Measurements from ENCODE around the gene CDHR1. TPM values are rescaled to one million over a fixed set of nuclear protein-coding genes. Genes with fewer than 3 reads are reported as not detected.
"Not testable (repeated sequence)": the region's sequence is repeated elsewhere in the genome, so short reads cannot be mapped to it uniquely, and the experiment has no call there.

The CDHR1 gene
- total RNA-seq, 1 experiment from 2014 or later, result 0.39 TPM

DNA sequence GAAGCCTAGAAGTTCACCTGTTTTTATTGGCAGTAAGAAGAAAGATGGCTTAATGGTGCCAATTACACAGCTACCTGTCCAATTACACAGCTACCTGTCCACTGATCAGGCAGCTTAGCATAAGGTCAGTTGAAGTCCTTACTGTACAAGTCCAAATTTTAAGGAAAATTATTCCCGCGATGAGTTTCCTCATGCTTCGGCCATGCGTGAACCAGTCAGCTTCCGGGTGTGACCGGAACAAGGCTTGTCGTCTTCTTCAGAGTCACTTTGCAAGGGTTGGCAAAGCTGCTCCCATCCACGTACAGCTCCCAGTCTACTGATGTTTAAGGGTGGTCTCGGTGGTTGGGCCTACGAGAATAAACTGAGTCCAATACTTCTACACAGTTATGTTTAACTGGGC is 26.0 kb upstream of the CDHR1 start:
- not testable (repeated sequence) for ATAC-seq

DNA sequence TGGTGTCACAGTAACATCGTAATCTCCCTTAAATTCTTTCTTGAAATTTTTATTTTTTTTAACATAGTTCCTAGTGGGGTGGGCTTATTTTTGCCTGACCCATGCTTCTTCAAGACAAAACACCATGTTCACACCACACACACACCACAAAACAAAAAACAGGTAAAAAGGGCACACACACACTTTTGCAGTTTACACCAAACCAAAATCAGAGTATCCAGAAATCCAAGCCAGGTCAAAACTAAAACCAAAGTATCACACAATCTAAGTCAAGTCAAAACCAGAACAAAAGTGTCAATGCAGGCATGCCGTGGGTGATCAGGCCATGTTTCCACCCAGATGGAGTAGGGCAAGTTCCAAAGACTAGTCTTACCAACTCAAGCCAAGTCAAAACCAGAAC is 23.1 kb upstream of the CDHR1 start:
- DNase-seq (ENCODE audit: low read depth, low spot score); POLR2A ChIA-PET; H3K4me1 ChIP-seq (ENCODE audit: control insufficient read depth, insufficient read depth, low read length); ATAC-seq; H3K9me3 ChIP-seq (ENCODE audit: control insufficient read depth, insufficient read depth, low read depth, low read length); CTCF ChIA-PET; in situ Hi-C loops (cut with HindIII; ENCODE audit: low pct_unique_long_range_greater_than_20kb, low sequenced_read_pairs); intact Hi-C loops (cut with micrococcal nuclease; ENCODE audit: unreplicated experiment); H3K36me3 ChIP-seq (ENCODE audit: control insufficient read depth, insufficient read depth, low read length); BruUV-seq (replicated peaks); H3K27ac ChIP-seq (ENCODE audit: low read length); H3K27me3 ChIP-seq (ENCODE audit: control insufficient read depth, insufficient read depth, low read length); H3K4me3 ChIP-seq (ENCODE audit: low read depth in 2 of 2, low read length in 2 of 2): not testable (repeated sequence)

More for the DNA sequence above, 26.0 kb upstream of the CDHR1 start:
- BruUV-seq (replicated peaks); H3K27me3 ChIP-seq (ENCODE audit: control insufficient read depth, insufficient read depth, low read length); H3K9me3 ChIP-seq (ENCODE audit: control insufficient read depth, insufficient read depth, low read depth, low read length); H3K4me1 ChIP-seq (ENCODE audit: control insufficient read depth, insufficient read depth, low read length); in situ Hi-C loops (cut with HindIII; ENCODE audit: low pct_unique_long_range_greater_than_20kb, low sequenced_read_pairs); H3K4me3 ChIP-seq (ENCODE audit: low read depth in 2 of 2, low read length in 2 of 2); H3K36me3 ChIP-seq (ENCODE audit: control insufficient read depth, insufficient read depth, low read length); CTCF ChIA-PET; H3K27ac ChIP-seq (ENCODE audit: low read length); POLR2A ChIA-PET; intact Hi-C loops (cut with micrococcal nuclease; ENCODE audit: unreplicated experiment); DNase-seq (ENCODE audit: low read depth, low spot score): not testable (repeated sequence)

DNA sequence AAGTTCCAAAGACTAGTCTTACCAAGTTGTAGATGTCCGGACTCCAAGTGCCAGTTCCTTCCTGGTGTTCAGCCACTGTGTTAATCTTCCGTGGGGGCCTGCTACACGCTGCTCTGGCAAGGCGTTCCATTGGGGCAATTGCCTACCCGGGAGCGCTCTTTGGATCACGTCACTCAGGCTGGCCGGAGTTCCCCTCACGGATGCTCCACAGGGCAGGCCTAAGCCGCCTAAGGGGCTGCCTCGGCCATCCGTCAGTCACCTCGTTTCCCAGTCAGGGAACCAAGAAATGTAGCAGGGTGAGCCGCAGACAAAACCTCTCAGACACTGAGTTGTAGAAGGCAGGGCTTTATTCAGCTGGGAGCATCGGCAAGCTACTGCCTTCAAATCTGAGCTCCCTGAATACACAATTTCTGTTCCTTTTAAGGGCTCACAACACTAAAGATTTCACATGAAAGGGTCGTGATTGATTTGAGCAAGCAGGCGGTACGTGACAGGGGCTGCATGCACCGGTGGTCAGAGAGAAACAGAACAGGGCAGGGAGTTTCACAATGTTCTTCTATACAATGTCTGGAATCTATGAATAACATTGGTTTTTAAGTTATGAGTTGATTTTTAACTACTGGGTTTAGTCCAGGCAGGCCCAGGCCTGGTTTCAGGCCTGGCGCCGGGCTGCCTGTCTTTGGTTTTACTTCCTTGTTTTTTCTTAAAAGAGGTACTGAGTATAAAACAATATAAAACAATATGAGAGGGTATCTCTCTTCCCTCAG is 22.5 kb upstream of the CDHR1 start:
- H3K9me3 ChIP-seq (ENCODE audit: control insufficient read depth, insufficient read depth, low read depth, low read length); DNase-seq (ENCODE audit: low read depth, low spot score); intact Hi-C loops (cut with micrococcal nuclease; ENCODE audit: unreplicated experiment); BruUV-seq (replicated peaks); CTCF ChIA-PET; H3K4me3 ChIP-seq (ENCODE audit: low read depth in 2 of 2, low read length in 2 of 2); H3K27me3 ChIP-seq (ENCODE audit: control insufficient read depth, insufficient read depth, low read length); H3K27ac ChIP-seq (ENCODE audit: low read length); POLR2A ChIA-PET; H3K4me1 ChIP-seq (ENCODE audit: control insufficient read depth, insufficient read depth, low read length); in situ Hi-C loops (cut with HindIII; ENCODE audit: low pct_unique_long_range_greater_than_20kb, low sequenced_read_pairs); H3K36me3 ChIP-seq (ENCODE audit: control insufficient read depth, insufficient read depth, low read length); ATAC-seq: not testable (repeated sequence)

DNA sequence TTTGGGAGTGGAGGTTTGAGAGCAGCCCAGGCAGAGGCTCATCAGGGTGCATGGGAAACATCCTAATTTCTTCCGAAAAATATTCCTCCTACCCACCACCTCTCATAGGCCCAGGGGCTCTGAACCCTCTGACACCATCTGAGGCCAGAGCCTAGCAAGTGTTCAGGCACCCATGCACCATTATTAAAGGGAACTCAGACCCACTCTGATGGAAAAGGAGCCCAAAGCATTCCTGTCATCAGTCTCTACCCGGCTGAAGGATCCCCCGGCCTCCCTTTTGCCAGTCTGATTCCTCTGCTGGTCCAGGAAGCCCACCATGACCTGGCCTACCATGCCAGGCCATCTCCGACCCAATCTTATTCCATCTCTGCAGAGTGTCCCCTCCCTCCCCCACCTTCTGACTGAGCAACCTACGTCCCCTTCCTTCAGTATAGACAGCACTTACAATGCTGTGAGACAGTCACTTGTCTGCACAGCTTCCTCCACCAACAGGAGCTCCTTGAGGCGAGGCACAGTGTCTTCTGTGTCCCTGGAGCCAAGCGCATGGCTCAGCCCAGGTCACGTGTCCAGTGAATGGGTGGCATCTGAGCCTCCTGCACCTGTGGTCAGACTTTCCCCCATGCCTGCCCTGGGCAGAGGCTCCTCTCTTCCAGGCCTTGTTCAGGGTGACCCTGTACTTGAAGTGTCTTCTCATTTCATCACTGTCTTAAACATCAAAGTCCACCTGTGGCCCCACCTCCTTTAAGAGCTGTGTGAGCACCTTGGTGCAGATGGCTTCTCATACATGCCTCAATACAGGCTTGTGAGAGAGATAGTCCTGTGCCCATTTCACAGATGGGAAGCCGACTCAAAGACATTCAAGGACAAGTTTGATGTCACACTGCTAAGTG is 21.6 kb upstream of the CDHR1 start:
- ATAC-seq (no peak), DNase-seq (ENCODE audit: low read depth, low spot score) (no peak)
- H3K27ac ChIP-seq (ENCODE audit: low read length), result no peak overlapping the region
- H3K9me3 ChIP-seq (ENCODE audit: control insufficient read depth, insufficient read depth, low read depth, low read length), result no peaks in the 10 kb centered on the region
- no peak overlapping the region for H3K4me3 ChIP-seq (ENCODE audit: low read depth in 2 of 2, low read length in 2 of 2)
- no peaks in the 10 kb centered on the region for H3K36me3 ChIP-seq (ENCODE audit: control insufficient read depth, insufficient read depth, low read length)
- TF ChIP-seq, protein P1, sequence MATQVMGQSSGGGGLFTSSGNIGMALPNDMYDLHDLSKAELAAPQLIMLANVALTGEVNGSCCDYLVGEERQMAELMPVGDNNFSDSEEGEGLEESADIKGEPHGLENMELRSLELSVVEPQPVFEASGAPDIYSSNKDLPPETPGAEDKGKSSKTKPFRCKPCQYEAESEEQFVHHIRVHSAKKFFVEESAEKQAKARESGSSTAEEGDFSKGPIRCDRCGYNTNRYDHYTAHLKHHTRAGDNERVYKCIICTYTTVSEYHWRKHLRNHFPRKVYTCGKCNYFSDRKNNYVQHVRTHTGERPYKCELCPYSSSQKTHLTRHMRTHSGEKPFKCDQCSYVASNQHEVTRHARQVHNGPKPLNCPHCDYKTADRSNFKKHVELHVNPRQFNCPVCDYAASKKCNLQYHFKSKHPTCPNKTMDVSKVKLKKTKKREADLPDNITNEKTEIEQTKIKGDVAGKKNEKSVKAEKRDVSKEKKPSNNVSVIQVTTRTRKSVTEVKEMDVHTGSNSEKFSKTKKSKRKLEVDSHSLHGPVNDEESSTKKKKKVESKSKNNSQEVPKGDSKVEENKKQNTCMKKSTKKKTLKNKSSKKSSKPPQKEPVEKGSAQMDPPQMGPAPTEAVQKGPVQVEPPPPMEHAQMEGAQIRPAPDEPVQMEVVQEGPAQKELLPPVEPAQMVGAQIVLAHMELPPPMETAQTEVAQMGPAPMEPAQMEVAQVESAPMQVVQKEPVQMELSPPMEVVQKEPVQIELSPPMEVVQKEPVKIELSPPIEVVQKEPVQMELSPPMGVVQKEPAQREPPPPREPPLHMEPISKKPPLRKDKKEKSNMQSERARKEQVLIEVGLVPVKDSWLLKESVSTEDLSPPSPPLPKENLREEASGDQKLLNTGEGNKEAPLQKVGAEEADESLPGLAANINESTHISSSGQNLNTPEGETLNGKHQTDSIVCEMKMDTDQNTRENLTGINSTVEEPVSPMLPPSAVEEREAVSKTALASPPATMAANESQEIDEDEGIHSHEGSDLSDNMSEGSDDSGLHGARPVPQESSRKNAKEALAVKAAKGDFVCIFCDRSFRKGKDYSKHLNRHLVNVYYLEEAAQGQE (IDR thresholded peaks at IDR 0.05; ENCODE audit: insufficient read depth in 1 of 2, low read depth in 2 of 2, low read length in 1 of 2), result no peak
- TF ChIP-seq POLR2AphosphoS5 (IDR thresholded peaks at IDR 0.05; ENCODE audit: low read depth, low read length), result no peak
- TF ChIP-seq, protein P2, sequence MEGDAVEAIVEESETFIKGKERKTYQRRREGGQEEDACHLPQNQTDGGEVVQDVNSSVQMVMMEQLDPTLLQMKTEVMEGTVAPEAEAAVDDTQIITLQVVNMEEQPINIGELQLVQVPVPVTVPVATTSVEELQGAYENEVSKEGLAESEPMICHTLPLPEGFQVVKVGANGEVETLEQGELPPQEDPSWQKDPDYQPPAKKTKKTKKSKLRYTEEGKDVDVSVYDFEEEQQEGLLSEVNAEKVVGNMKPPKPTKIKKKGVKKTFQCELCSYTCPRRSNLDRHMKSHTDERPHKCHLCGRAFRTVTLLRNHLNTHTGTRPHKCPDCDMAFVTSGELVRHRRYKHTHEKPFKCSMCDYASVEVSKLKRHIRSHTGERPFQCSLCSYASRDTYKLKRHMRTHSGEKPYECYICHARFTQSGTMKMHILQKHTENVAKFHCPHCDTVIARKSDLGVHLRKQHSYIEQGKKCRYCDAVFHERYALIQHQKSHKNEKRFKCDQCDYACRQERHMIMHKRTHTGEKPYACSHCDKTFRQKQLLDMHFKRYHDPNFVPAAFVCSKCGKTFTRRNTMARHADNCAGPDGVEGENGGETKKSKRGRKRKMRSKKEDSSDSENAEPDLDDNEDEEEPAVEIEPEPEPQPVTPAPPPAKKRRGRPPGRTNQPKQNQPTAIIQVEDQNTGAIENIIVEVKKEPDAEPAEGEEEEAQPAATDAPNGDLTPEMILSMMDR (IDR thresholded peaks at IDR 0.05), result no peak
- in situ Hi-C loops (cut with HindIII; ENCODE audit: low pct_unique_long_range_greater_than_20kb, low sequenced_read_pairs), result no loop called here
- BruUV-seq (replicated peaks), result no TSS peak
- intact Hi-C loops (cut with micrococcal nuclease; ENCODE audit: unreplicated experiment), result no loop called here
- H3K4me1 ChIP-seq (ENCODE audit: control insufficient read depth, insufficient read depth, low read length), result no peaks in the 10 kb centered on the region
- ChIA-PET CTCF (no interaction called here), POLR2A (no interaction called here)
- H3K27me3 ChIP-seq (ENCODE audit: control insufficient read depth, insufficient read depth, low read length), result no peaks in the 10 kb centered on the region

Data from Panc1 (cell line).